Astrocyte (in vitro differentiated cells and primary cell): Measurements from ENCODE around the gene EIF3J. TPM values are rescaled to one million over a fixed set of nuclear protein-coding genes. Genes with fewer than 3 reads are reported as not detected.
A peak's percentile ranks its signal among the peaks of the same experiment; 100 is the strongest.

Source experiments
- DNase-seq: peaks from one replicate; pipeline ENCODE4 v3.0.0-alpha.2; 2010; ENCODE audit warnings: low read depth
- FAIRE-seq: peaks from 2 replicates; lab custom pipeline; 2011; peaks lifted over from hg19 to GRCh38; lab: Jason Lieb, UNC
- H2AFZ ChIP-seq: 2 replicates; pipeline ENCODE4 v1.6.0; 2012; ENCODE audit warnings: low read depth, low read length, inconsistent platforms
- H3K27ac ChIP-seq: 2 replicates; pipeline ENCODE4 v1.5.1; 2011; ENCODE audit warnings: low read depth, low read length, inconsistent platforms
- H3K27me3 ChIP-seq: 2 replicates; pipeline ENCODE4 v1.6.0; 2011; ENCODE audit warnings: low read length, inconsistent platforms; ENCODE audit not compliant: insufficient read depth
- H3K36me3 ChIP-seq: 2 replicates; pipeline ENCODE4 v1.5.1; 2011; ENCODE audit warnings: low read length, inconsistent platforms; ENCODE audit not compliant: insufficient read depth
- H3K4me1 ChIP-seq: 2 replicates; pipeline ENCODE4 v1.5.1; 2011; ENCODE audit warnings: low read length, inconsistent platforms; ENCODE audit not compliant: insufficient read depth
- H3K4me2 ChIP-seq: 2 replicates; pipeline ENCODE4 v1.6.0; 2012; ENCODE audit warnings: low read length, inconsistent platforms
- H3K4me3 ChIP-seq: 2 replicates; pipeline ENCODE4 v1.5.1; 2011; ENCODE audit warnings: low read depth, mild to moderate bottlenecking, low read length, inconsistent platforms; ENCODE audit not compliant: insufficient read depth
- H3K79me2 ChIP-seq: 2 replicates; pipeline ENCODE4 v1.6.0; 2012; ENCODE audit warnings: mild to moderate bottlenecking, low read length, inconsistent platforms; ENCODE audit not compliant: insufficient read depth
- H3K9ac ChIP-seq: 2 replicates; pipeline ENCODE4 v1.6.0; 2012; ENCODE audit warnings: mild to moderate bottlenecking, low read length, inconsistent platforms
- H3K9me3 ChIP-seq: 2 replicates; pipeline ENCODE4 v1.5.1; 2012; ENCODE audit warnings: low read depth, mild to moderate bottlenecking, low read length, inconsistent platforms; ENCODE audit not compliant: insufficient read depth
- H4K20me1 ChIP-seq: 2 replicates; pipeline ENCODE4 v1.6.0; 2012; ENCODE audit warnings: low read length, inconsistent platforms; ENCODE audit not compliant: insufficient read depth
- H3K27ac Mint-ChIP-seq: one replicate; pipeline ENCODE4 v1.8.0; 2021; ENCODE audit warnings: mild to moderate bottlenecking, mixed read lengths; ENCODE audit not compliant: unreplicated experiment
- H3K27me3 Mint-ChIP-seq: one replicate; pipeline ENCODE4 v1.8.0; 2021; ENCODE audit warnings: low read depth, mixed read lengths; ENCODE audit not compliant: unreplicated experiment
- H3K36me3 Mint-ChIP-seq: one replicate; pipeline ENCODE4 v1.8.0; 2021; ENCODE audit warnings: low read depth, mixed read lengths; ENCODE audit not compliant: unreplicated experiment
- H3K4me1 Mint-ChIP-seq: one replicate; pipeline ENCODE4 v1.8.0; 2021; ENCODE audit warnings: low read depth, mixed read lengths; ENCODE audit not compliant: unreplicated experiment
- H3K4me3 Mint-ChIP-seq: one replicate; pipeline ENCODE4 v1.8.0; 2021; ENCODE audit warnings: mild to moderate bottlenecking, moderate library complexity, mixed read lengths; ENCODE audit not compliant: unreplicated experiment
- H3K9me3 Mint-ChIP-seq: one replicate; pipeline ENCODE4 v1.8.0; 2021; ENCODE audit warnings: mild to moderate bottlenecking, mixed read lengths; ENCODE audit not compliant: unreplicated experiment
- EZH2 ChIP-seq: IDR thresholded peaks from 2 replicates; pipeline ENCODE4 v1.6.1; 2012; ENCODE audit warnings: mild to moderate bottlenecking, low read length, inconsistent platforms; ENCODE audit not compliant: insufficient read depth
- total RNA-seq: library from RNA; stranded (reverse); gene quantifications from 2 replicates; pipeline ENCODE4 v1.2.1, GENCODE V29; 2021
- TF ChIP-seq, protein P1 (sequence below): IDR thresholded peaks from 2 replicates; pipeline ENCODE4 v1.5.1; 2011; ENCODE audit warnings: low read depth, mild to moderate bottlenecking, inconsistent platforms, low read length, moderate library complexity; ENCODE audit not compliant: insufficient read depth

EIF3J gene
- total RNA-seq, 1 donor from 2014 or later = 133 TPM

DNA sequence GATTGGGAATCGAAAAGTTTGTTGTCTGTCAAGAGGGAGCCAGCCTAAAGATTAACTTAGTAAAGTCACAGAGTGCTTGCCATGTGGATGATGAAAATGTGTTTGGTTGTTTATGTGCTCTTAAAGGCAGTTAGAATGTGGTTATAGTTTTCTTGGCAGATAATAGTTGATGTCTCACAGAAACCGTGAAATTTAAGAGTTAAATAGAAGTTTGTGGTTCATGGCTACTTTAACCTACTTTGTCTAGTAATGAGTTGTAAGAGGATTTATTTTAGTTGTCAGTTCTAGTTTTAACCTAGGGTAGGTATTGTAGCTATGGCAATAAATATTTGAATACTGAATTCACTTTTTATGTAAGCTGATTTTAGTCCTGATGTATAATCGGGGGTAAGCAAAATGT, 36.4 kb upstream of the EIF3J start:
- FAIRE-seq = no peak
- Histone ChIP-seq H3K27me3 (no peaks in the 10 kb centered on the region), H3K4me2 (no peak overlapping the region), H3K4me3 (no peak overlapping the region), H3K27ac (no peak overlapping the region), H3K4me1 (no peaks in the 10 kb centered on the region), H4K20me1 (no peaks in the 10 kb centered on the region), H3K9me3 (no peaks in the 10 kb centered on the region), H3K9ac (no peak overlapping the region), H3K36me3 (peaks cover 10% of the 10 kb centered on the region), H2AFZ (no peak overlapping the region), H3K79me2 (peaks cover 5% of the 10 kb centered on the region)
- H3K4me1 Mint-ChIP-seq = no peaks in the 10 kb centered on the region
- DNase-seq = no peak
- no peaks in the 10 kb centered on the region for H3K9me3 Mint-ChIP-seq
- no peak for TF ChIP-seq EZH2
- TF ChIP-seq, protein P1, sequence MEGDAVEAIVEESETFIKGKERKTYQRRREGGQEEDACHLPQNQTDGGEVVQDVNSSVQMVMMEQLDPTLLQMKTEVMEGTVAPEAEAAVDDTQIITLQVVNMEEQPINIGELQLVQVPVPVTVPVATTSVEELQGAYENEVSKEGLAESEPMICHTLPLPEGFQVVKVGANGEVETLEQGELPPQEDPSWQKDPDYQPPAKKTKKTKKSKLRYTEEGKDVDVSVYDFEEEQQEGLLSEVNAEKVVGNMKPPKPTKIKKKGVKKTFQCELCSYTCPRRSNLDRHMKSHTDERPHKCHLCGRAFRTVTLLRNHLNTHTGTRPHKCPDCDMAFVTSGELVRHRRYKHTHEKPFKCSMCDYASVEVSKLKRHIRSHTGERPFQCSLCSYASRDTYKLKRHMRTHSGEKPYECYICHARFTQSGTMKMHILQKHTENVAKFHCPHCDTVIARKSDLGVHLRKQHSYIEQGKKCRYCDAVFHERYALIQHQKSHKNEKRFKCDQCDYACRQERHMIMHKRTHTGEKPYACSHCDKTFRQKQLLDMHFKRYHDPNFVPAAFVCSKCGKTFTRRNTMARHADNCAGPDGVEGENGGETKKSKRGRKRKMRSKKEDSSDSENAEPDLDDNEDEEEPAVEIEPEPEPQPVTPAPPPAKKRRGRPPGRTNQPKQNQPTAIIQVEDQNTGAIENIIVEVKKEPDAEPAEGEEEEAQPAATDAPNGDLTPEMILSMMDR = no peak
- H3K4me3 Mint-ChIP-seq = no peak overlapping the region
- no peak overlapping the region for H3K27ac Mint-ChIP-seq
- no peaks in the 10 kb centered on the region for H3K27me3 Mint-ChIP-seq
- no peaks in the 10 kb centered on the region for H3K36me3 Mint-ChIP-seq

DNA sequence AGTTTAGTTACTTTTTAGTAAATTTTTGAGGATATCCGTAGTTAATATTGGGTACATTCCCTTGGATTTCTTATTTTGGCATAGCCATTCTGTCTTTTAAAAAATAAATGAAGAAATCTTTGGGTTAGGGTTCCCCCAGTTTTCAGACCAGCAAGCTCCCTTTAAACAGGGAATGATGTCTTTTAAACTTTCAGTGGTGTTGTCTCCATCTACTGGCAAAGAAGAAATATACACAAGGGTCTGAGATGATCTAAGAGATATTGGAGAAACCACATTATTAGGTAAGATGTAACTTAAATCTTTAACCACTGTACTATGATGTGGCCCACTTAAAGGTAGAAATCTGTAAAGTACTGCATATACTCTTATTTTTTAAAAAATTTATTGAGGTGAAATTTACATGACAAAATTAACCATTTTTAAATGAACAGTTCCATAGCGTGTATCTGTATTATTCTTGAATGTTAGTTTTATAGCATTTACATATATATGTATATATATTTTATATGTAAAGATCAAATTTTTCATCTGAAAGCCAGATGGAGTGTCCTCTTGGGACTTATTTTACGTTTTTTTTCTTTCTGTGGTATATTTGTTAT, 35.1 kb upstream of the EIF3J start:
- Mint-ChIP-seq H3K27me3 (no peaks in the 10 kb centered on the region), H3K9me3 (no peaks in the 10 kb centered on the region), H3K4me1 (no peaks in the 10 kb centered on the region), H3K36me3 (no peaks in the 10 kb centered on the region), H3K27ac (no peak overlapping the region), H3K4me3 (no peak overlapping the region)
- Histone ChIP-seq H3K27me3 (no peaks in the 10 kb centered on the region), H3K27ac (no peak overlapping the region), H3K9ac (no peak overlapping the region), H3K4me2 (no peak overlapping the region), H3K4me3 (no peak overlapping the region), H3K9me3 (no peaks in the 10 kb centered on the region), H3K4me1 (no peaks in the 10 kb centered on the region), H3K79me2 (peaks cover 5% of the 10 kb centered on the region), H2AFZ (no peak overlapping the region), H4K20me1 (no peaks in the 10 kb centered on the region), H3K36me3 (peaks cover 10% of the 10 kb centered on the region)
- DNase-seq = peak; percentile 36
- TF ChIP-seq, protein P1 = peak; percentile 60
- TF ChIP-seq EZH2 = no peak
- no peak for FAIRE-seq

DNA sequence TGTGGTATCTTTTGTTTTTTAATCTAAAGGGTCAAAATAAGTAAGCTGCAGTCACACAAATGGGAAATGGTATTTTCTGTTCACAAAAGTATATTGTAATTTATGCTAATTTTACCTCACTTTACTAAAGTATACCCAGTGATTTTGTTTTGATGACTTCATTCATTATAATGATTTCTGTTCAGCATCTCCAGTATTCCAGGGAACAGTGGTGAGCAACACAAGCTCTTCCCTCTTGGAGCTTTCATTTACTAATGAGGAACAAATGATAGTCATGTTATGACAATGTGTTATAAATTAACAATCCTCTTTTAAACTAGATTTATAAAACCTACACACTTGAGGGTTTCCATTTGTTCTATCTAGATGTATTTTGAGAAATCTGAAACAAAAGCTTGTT, 20.5 kb upstream of the EIF3J start:
- no peak overlapping the region for H3K4me2 ChIP-seq
- Mint-ChIP-seq H3K27ac (no peak overlapping the region), H3K9me3 (no peaks in the 10 kb centered on the region), H3K4me1 (no peaks in the 10 kb centered on the region), H3K4me3 (no peak overlapping the region), H3K36me3 (peaks cover 7% of the 10 kb centered on the region), H3K27me3 (no peaks in the 10 kb centered on the region)
- no peaks in the 10 kb centered on the region for H3K79me2 ChIP-seq
- no peaks in the 10 kb centered on the region for H3K27me3 ChIP-seq
- TF ChIP-seq, protein P1 = no peak
- no peak for TF ChIP-seq EZH2
- H3K4me1 ChIP-seq = no peaks in the 10 kb centered on the region
- no peak overlapping the region for H3K4me3 ChIP-seq
- H2AFZ ChIP-seq = no peak overlapping the region
- H3K36me3 ChIP-seq = peaks cover 11% of the 10 kb centered on the region
- DNase-seq = no peak
- no peak overlapping the region for H3K9ac ChIP-seq
- H3K9me3 ChIP-seq = no peaks in the 10 kb centered on the region
- no peak overlapping the region for H3K27ac ChIP-seq
- no peak for FAIRE-seq
- H4K20me1 ChIP-seq = no peaks in the 10 kb centered on the region
